Uterus (tissue), 2 donors: ENCODE measurements around the gene GLIS1.

Source experiments
- CTCF ChIP-seq, 4 experiments: fragments of 200-600 bp in 2 of 4; fragments of 450-650 bp in 2 of 4; sonication (generic) in 2 of 4; IDR thresholded peaks; one replicate each; pipeline ENCODE4 v1.5.1; 2016 to 2019; ENCODE audit warnings: antibody characterized with exemption in 4 of 4, mild to moderate bottlenecking in 2 of 4, moderate library complexity in 1 of 4
- POLR2A ChIP-seq, 2 donors: fragments of 450-650 bp; IDR thresholded peaks; one replicate each; pipeline ENCODE4 v1.6.1; 2016; ENCODE audit warnings: antibody characterized with exemption in 2 of 2, mild to moderate bottlenecking in 1 of 2, moderate library complexity in 1 of 2

GRCh38 chr1:53686091-53686964 lies 52.6 kb downstream of the GLIS1 start:
- no peak for TF ChIP-seq CTCF (IDR thresholded peaks at IDR 0.05)
- TF ChIP-seq POLR2A (IDR thresholded peaks at IDR 0.05): no peak
